Stimulated activated CD4-positive, alpha-beta T cell treated with anti-CD3 and anti-CD28 coated beads, Interleukin-12 subunit alpha, Interleukin-12 subunit beta, amount 100 ng/mL, for 4 hours (primary cell): ENCODE results near the gene GFPT2.
"Not testable (repeated sequence)": the region's sequence is repeated elsewhere in the genome, so short reads cannot be mapped to it uniquely, and the experiment has no call there.

Source experiments
- DNase-seq: peaks from one replicate; pipeline ENCODE4 v3.0.0-alpha.2; 2020

The GFPT2 gene

DNA sequence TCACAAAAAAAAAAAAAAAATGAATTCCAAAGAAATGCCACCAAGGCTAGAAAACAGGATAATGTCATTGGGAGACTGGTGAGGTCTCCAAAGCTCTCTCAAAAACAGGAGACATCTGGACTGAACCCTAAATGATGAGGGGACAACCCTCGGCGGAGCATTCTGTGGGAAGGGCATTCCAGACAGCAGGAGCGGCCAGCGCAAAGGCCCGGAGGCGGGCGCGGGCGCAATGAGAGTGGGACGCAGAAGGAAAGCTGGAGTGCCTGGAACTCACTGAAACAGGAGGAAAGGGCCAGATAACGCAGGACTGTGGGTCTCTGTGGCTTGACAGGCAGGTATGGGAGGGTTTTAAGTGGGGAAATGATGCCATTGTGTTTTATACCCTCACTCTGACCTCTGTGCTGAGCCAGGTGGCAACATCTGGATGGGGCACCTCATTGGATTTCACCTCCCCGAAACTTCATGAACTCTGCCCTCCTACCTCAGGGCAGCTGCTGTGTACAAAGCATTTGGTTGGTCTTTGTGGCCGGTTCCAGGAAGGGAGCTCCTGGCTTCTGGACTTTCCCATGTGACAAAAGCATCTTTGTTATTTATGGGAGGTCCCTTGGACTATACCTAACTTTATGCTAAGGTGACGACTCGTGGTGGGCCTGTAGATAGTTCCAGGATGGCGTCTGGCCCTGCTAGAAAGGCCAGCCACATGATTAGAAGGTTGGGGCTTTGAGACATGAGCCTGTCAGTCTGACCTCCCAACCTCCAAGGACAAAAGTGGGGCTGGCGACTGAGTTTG lies 49.7 kb downstream of the GFPT2 start:
- DNase-seq = no peak

DNA sequence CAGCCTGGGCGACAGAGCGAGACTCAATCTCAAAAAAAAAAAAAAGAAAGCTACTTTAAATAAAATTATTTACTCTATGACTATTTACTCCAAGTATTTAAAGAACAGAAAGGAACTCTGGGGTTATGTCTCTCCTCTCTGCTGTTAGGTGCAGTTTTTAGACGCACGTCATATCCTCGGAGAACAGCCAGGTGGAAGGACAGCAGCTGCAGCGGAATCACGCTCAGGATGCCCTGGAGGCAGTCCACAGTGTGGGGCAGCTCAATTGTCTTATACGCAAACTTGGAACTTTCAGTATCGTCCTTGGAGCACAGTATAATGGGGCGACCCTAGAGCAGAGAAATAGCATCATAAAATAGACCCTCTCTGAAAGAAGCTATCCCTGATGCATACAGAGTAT lies 50.9 kb downstream of the GFPT2 start:
- no peak for DNase-seq

DNA sequence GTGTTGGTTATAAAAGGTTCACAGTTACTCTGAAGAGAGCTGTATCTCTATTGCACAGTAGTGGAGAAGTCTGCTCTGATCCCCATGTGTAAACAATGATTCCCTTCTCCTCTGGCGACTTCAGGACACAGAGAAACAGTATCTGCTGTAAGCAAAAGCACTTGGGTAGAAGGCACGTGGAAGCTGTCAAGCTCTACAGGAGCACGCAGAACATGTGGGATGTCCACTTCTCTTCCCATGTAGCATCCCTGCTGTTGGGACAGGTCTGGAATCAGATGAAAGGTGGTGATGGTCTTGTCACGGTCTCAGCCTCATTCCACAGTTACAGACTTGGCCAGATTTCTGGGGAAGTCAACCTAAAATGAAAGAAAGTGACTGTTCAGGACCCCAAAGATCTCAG lies 51.9 kb downstream of the GFPT2 start:
- DNase-seq = no peak

DNA sequence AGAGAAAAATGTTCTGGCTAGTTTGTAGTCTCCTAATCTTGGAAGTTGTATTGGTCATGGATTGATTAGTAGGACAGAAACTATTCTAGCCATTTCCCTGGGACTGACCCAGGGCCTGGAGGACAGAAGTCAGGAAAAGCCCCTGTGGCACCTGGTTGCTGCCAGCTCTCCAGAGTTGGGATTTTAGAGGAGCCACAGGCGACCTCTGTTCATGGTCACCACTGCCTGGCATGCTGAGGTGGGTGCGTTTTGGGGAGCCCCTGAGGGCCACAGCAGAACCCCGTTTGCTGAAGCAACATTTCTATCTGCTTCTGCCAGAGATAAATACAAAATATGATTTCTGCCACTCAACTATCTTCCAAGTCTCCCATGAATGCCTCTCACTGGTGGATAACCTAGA lies 53.6 kb downstream of the GFPT2 start:
- DNase-seq = no peak

DNA sequence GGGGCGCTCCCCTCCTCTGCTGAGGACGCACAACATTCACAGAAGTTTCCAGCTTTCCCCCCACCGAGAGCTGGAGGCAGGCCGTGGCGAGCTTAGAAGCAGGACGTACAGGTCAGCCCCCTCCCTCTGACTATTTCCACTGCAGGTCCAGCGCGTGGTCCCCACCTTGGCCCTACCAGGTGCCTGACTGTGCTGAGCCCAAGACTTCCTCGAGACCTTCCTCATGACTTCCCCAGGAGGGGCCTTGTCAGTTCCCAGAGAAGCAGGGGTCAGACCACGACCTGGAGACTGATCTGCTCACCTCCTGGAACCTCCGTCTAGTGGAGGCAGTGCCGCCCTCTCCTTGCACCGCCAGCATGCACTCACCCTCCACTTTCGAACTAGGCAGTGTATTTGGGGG lies 54.1 kb downstream of the GFPT2 start:
- not testable (repeated sequence) for DNase-seq

DNA sequence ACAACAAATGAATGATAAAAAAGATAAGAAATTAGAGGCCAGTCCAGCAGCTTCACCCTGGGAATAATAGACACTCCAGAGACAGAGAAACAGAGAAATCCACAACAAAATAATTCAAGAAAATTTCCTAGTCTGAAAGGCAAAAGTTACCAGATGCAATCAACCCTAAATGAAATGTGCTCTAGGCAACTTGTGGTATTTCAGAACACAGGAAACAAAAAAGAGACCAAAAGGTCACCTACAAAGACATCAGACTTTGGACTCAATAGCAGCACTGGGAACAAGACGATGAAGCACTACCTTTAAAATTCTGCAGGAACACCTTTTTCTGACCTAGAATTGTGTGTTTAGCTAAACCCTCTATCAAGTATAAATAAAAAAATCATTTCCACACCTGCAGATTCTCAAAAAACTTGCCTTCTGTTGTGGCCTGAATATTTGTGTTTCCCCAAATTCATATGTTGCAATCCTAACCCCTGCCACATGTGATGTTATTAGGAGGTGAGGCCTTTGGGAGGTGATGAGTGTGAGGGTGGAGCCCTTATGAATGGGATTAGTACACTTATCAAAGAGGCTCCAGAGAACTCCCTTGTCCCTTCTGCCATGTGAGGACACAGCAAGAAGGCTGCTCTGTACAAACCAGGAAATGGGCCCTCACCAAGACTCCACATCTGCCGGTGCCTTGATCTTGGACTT lies 55.4 kb downstream of the GFPT2 start:
- DNase-seq = no peak

DNA sequence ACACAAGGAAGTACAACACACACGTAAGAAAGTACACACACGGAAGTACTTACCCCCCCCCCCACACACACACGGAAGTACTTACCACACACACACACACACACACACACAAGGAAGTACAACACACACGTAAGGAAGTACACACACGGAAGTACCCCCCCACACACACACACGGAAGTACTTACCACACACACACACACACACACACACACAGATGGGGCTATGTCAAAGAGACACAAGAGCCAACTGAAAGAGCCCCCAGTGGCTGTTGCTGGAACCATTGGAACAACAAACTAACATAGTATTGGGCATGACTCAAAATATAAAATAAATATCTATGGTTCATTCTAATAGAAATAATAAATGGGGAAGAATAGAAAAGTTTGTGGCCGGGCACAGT lies 56.4 kb downstream of the GFPT2 start:
- DNase-seq = no peak

DNA sequence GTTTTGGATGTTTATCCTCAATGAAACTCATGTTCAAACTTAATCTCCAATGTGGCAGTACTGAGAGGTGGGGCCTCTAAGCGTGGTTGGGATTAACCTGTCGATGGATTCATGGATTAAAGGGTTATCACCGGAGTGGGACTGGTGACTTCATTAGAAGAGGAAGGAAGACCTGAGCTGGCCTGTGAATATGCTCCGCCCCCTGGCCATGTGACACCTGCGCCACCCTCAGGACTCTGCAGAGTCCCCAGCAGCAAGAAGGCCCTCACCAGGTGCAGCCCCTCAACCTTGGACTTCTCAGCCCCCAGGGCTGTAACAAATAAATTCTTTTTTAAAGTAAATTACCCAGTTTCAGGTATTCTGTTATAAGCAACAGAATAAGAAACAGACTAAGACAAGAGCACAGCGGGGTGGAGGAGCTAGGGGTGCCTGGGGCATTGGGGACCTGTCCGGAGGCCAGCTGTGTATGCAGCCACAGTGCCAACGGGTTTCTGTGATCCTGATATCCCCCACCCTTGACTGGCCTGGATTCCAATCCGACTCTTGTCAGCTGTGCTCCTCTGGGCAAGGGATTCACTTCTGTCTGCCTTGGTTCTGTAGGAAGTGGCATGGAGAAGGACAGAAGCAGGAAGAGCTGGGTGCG lies 58.1 kb downstream of the GFPT2 start:
- DNase-seq = no peak

DNA sequence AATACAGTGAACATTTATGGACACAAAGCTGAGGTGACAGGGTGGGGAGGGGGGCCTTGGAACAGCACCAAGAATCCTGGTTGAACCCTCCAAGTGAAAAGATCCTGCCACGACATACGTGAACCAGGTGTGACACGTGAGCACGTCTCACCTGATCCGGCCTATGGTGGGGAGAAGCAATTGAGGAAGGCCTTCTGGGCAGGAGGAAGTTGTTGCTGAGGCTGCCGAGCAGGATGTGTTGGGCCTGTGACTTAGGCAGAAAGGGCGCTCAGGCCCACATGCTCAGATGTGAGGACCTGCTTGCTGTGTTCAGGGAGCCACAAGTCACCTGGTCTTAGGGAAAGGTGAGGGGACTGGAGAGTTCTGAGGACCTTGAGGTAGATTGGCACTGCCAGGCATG lies 58.7 kb downstream of the GFPT2 start:
- no peak for DNase-seq

DNA sequence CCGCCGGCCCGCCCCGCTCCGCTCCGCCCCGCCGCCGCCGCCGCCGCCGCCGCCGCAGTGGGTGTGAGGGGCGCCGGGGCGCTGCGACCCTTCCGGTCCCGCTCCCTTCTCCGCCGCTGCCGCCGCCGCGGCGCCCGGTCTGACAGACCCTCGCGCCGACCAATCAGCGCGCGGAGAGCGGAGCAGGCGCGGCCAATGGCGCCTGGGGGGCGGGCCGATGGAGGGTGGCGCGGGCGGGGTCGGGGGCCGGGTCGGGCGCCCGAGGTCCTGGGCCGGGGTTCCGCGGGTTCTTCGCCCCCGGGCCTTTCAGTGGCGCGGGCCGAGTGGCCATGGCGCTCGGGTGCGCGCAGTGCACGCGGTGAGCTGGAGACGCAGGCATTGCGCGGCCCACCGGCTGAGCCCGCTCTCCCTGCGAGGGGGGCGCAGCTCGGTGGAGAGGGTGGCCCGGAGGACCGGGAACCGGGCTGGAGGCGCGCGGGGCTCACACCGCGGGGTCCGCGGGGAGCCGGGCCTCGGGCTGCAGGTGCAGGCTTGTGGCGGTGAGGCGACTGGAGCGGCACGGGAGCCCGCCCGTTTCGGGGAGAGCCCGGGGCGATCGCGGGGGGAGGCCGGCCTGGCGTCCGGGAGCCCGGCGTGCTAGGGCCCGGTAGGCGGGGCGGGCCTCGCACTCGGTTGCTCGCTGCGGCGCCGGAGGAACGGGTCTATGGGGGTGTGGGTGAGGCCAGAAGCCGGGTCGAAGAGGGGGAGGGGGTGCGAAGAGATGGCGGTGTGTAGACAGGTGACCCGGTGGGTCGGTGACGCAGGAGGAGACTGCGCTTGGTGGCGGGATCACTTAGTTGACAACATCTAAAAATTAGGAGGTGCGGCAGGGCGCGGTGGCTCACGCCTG lies 60.9 kb downstream of the GFPT2 start, which contains the start of gene MAPK9:
MAPK9 (minus strand) TSS at position 141 of the 889 bp plus-strand sequence. CDS start 11,522 bp downstream, outside the sequence.
- DNase-seq = peak; percentile 84

DNA sequence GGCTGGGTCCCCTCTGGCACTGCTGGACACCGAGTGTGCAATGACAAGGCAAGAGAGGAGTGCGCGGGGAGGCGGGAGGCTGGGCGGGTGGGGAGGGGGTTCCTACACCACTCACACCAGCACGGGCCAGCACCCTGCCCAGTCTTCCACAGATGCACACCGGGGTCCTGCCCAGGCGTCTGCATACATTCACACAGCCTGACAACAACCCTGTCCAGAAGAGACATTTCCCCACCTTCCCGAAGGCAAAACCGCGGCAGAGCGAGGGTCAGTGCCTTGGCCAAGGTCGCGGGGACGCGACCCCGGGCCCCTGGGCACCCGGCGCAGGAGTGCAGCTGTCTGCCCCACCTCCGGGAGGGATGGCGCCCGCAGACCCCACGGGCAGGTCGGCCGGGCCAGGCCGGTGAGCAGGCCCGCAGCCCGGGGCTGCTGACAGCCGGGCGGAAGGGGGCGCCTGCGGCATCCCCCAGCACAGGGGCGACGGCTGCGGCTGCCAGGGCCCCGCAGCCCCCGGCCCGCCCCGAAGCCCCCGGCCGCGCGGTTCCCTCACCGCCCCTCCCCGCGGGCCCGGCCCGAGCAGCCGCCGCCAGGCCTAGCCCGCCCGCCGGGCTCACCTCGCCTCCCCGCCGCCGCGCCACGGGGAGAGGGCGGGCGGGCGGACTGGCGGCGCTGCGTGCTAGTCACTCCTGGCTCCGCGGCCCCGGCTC lies 61.7 kb downstream of the GFPT2 start:
- DNase-seq = peak; percentile 3

DNA sequence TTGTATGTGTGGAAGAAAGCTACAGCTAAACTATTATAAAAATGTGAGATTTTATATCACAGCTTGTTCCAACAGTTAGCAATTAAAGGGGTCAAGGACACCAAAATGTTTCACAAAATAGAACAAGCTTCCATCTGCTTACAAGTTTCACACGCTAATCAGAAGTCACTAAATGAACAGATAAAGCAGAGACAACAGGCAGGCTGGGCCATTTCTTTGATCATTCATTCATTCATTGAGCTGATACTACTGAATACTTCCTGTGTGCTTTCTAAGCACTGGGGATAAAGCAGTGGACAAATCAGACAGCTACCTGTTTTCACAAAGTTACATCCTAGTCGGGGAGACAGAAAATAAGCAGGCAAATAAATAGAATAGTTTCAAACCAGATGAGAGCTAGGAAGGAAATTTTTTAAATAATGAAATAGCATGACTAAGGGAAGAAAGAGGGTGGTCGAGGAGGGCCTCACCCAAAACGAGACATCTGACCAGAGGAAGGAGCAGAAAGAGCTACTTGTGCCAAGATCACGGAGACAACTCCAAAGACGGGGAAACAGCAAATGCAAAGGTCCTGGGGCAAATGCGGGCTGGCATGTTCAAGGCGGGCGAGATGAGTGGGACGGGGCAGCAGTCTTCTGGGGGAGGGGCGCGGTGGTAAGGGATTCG lies 62.4 kb downstream of the GFPT2 start:
- no peak for DNase-seq

DNA sequence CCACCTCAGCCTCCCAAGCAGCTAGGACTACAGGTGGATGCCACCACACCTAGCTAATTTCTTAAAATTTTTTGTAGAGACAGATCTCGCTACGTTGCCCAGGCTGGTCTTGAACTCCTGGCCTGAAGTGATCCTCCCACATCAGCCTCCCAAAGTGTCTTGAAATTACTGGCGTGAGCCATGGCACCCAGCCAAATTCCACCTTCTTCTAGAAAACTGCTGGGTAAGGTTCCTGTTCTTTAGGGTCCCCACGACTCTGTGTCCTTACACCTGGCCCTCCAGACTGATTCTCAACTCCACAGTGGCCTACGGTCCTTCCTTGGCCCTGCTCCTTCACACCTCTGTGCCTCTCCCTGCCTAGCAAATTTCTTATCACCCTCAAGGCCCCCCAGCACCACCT lies 63.2 kb downstream of the GFPT2 start:
- no peak for DNase-seq

DNA sequence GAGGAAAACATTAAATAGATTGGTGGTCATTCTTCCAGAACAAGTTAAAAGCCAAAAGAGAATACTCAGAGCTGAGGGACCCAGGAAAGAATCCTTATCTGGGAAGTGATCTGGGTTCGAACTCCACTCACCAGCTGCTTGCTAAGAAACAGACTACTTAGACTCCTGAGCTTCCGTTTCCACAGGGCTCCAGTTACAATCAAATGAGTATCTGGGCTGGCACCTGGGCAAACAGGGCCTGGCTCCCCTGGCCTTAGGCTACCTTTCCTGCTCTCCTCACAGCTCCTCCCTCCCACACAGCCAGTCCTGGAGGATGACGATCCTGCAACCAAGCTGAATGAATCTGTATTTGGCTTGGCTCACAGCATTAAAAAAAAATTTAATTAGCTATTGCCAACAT lies 63.7 kb downstream of the GFPT2 start:
- no peak for DNase-seq

DNA sequence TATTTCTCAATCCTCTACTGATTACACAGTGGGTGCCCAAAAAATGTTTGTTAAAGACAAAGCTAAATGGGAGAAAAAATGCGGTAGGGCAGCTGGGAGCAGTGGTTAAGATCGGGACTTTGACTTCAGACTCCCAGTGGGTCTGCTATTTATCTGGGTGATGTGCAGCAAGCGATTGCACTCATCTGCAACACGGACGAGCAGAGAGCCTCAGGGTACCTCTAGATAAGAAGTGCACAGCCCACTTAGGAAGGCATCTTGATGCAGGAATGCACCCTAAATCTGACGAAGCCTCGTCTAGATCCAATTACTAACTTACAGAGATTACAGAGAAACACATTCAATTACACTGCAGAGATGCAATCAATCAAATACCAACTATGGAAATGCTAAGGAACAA lies 65.3 kb downstream of the GFPT2 start:
- DNase-seq = no peak

DNA sequence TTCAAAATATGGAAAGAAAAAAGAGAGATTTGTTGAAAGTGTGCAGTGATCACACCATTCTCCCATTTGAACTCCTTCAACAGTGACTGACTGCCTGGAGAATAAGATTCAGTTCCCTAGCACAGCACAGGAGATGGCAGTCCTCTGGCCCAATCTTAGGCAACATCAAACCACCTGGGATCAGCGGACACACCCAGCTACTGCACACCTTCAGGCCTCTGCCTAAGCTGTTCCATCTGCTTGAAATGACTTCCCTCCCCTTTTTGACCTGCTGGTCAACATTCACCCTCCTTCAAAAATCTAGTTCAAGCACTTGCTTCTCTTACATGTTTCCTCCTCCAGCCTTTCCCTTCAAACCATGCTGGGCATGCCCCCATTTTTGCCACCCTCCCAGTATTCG lies 65.7 kb downstream of the GFPT2 start:
- DNase-seq = no peak

DNA sequence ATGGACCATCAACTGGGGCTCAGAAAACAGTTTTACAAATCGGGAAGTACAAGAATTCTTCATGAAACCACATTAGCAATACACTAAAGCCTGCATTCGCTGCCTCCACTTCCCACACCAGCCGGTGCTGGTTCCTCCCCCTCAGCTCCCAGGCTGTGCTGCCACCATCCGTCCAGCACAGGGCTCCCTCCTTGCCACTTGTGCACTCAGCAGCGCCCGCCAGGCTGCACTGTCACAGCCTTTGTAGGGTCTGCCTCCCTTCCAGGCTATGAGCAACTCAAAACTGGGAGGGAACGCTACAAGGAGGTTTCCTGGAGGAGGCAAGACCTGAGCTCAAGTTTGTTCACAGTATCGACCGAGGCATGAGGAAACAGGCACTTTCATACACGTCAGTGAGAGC lies 69.0 kb downstream of the GFPT2 start:
- no peak for DNase-seq

DNA sequence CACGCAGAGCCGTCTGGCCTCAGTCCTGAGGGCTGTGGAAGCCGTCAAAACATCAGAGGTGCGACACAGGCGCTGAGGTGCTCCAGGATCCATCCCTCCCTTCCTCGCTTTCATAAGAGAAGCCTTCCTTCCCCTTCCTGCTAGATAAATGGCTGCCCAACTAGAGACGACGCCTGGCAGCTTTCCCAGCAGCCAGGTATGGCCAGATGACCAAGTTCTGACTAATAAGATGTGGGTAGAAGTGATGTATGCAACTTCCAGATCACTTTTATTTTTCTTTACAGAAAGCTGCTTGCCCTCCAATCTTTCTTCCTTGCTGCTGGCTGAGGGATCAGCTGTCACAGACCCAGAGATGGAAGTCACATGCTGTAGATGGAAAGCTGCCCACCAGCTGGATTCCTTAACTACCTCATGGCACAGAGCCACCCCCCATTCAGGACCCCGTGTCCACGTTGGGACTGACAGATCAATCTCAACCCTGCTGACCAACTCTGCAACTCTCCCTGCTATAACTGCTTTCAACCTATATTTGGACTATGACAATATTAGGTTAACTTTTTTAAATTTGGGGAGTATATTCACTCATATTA lies 70.0 kb downstream of the GFPT2 start:
- no peak for DNase-seq

DNA sequence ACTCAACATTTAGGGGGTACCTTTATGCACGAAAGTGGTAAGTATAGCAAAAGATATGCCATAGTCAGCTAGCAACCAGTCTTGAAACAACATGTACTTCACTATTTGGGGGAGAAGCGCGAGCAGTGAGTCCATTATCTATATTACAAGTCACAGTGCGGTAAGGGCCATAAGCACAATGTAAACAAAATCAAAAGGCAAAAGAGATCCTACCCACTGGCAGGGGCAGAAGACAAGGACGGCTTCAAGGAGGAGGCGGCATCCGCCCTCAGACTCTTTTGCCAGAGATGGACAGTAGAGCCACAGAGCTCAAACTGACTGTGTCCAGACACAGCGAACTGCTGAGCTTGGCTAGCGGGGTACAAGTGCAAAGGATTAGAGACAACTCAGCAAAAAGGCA lies 70.9 kb downstream of the GFPT2 start:
- DNase-seq = no peak

DNA sequence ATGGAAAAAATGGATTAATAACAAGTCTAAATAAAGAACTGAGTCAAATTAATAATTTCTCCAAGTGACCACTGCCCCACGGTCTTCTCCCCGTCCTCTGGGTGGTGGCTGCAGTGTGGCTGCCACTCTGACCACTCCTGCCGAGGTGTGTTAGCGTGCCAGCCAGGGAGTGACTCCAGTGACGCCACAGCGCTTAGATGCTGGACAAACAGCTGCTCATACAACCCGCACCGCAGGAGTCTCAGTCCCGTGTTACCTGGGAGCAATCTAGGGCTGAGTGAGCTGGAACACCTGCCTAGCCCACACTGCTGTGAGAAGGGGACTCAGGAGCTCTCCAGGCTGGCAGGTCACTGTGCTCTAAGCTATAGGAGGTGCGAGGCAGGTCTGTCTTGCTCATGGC lies 71.4 kb downstream of the GFPT2 start:
- no peak for DNase-seq

DNA sequence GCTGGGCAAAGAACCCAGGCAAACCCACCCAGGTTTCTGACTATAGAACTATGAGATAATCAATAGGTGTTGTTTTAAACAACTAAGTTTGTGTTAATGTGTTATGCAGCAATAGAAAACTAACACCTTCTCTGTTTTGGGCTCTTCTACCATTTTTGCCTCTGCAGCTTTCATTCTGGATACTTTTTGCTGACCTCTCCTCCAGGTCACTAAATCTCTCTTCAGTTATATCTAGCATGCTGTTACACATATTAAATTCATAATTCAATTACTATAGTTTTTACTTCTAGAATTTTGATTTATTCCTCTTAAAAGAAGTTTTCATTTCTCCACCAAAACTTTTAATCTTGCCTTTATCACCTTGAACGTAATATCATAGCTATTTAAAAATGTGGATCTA lies 78.4 kb downstream of the GFPT2 start:
- DNase-seq = no peak
